Uterus (tissue), 4 donors: Measurements from ENCODE around the gene RCAN2. TPM values are rescaled to one million over a fixed set of nuclear protein-coding genes. Genes with fewer than 3 reads are reported as not detected.

ENCODE experiments used
- DNase-seq, 2 donors: peaks; one replicate each; pipeline ENCODE4 v3.0.0-alpha.2; 2019 to 2020
- H3K27ac ChIP-seq, 2 donors: fragments of 200-600 bp; sonication (generic); 1 replicate in 1 of 2; 2 replicates in 1 of 2; pipeline ENCODE4 v1.5.1; 2016 to 2018
- H3K27me3 ChIP-seq, 2 donors: fragments of 200-600 bp; sonication (generic); one replicate each; pipeline ENCODE4 v1.5.1; 2018 to 2019; ENCODE audit warnings: control low read depth in 1 of 2
- H3K36me3 ChIP-seq, 2 donors: fragments of 200-600 bp; sonication (generic); one replicate each; pipeline ENCODE4 v1.5.1; 2019; ENCODE audit warnings: control low read depth in 1 of 2
- H3K4me1 ChIP-seq, 2 donors: fragments of 200-600 bp; sonication (generic); one replicate each; pipeline ENCODE4 v1.5.1; 2018 to 2019; ENCODE audit warnings: control low read depth in 1 of 2
- H3K4me3 ChIP-seq, 2 donors: fragments of 200-600 bp; sonication (generic); 1 replicate in 1 of 2; 2 replicates in 1 of 2; pipeline ENCODE4 v1.5.1; 2018 to 2019; ENCODE audit warnings: mild to moderate bottlenecking in 1 of 2
- H3K9me3 ChIP-seq, 2 donors: fragments of 200-600 bp; sonication (generic); one replicate each; pipeline ENCODE4 v1.5.1; 2019; ENCODE audit warnings: control low read depth in 1 of 2
- POLR2A ChIP-seq, 2 donors: fragments of 450-650 bp; IDR thresholded peaks; one replicate each; pipeline ENCODE4 v1.6.1; 2016; ENCODE audit warnings: antibody characterized with exemption in 2 of 2, mild to moderate bottlenecking in 1 of 2, moderate library complexity in 1 of 2
- intact Hi-C: fragments of 100-400 bp; cut with DNase I; formaldehyde crosslinking; loops from one replicate; pipeline ENCODE4 v1.15.1; 2023; ENCODE audit warnings: low total_unique reads
- total RNA-seq, 4 donors: library from RNA; depleted of rRNA in 3 of 4; stranded (reverse); fragments of >200 nt in 3 of 4; gene quantifications; one replicate each; pipeline versions ENCODE4 v1.1.0 to v1.2.4, GENCODE V29; 2014 to 2023
- TF ChIP-seq, protein P1 (sequence below), 4 experiments: fragments of 200-600 bp in 2 of 4; fragments of 450-650 bp in 2 of 4; sonication (generic) in 2 of 4; IDR thresholded peaks; one replicate each; pipeline ENCODE4 v1.5.1; 2016 to 2019; ENCODE audit warnings: antibody characterized with exemption in 4 of 4, mild to moderate bottlenecking in 2 of 4, moderate library complexity in 1 of 4
- donor health status: DM: yes; HTN: yes; CAD: no.

The RCAN2 gene
- total RNA-seq, 4 donors from 2014 or later: 3.0 to 36.4 (median 16.3) TPM

DNA sequence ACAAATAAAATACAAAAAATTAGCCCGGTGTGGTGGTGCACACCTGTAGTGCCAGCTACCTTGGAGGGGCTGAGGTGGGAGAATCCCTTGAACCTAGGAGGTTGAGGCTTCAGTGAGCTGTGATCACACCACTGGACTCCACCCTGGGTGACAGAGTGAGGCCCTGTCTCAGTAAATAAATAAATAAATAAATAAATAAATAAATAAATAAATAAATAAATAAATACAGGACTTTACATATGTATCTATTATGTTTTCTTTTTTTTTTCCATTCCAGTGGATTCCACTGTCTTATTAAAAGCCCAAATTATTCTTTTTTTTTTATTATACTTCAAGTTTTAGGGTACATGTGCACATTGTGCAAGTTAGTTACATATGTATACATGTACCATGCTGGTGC is 279.3 kb downstream of the RCAN2 start:
- Histone ChIP-seq H3K27ac (no peak overlapping the region), H3K9me3 (no peaks in the 10 kb centered on the region), H3K4me3 (no peak overlapping the region), H3K36me3 (no peaks in the 10 kb centered on the region), H3K27me3 (no peaks in the 10 kb centered on the region), H3K4me1 (no peaks in the 10 kb centered on the region)
- intact Hi-C loops: no loop called here
- no peak for DNase-seq
- TF ChIP-seq POLR2A (IDR thresholded peaks at IDR 0.05): no peak
- TF ChIP-seq, protein P1, sequence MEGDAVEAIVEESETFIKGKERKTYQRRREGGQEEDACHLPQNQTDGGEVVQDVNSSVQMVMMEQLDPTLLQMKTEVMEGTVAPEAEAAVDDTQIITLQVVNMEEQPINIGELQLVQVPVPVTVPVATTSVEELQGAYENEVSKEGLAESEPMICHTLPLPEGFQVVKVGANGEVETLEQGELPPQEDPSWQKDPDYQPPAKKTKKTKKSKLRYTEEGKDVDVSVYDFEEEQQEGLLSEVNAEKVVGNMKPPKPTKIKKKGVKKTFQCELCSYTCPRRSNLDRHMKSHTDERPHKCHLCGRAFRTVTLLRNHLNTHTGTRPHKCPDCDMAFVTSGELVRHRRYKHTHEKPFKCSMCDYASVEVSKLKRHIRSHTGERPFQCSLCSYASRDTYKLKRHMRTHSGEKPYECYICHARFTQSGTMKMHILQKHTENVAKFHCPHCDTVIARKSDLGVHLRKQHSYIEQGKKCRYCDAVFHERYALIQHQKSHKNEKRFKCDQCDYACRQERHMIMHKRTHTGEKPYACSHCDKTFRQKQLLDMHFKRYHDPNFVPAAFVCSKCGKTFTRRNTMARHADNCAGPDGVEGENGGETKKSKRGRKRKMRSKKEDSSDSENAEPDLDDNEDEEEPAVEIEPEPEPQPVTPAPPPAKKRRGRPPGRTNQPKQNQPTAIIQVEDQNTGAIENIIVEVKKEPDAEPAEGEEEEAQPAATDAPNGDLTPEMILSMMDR (IDR thresholded peaks at IDR 0.05): no peak

DNA sequence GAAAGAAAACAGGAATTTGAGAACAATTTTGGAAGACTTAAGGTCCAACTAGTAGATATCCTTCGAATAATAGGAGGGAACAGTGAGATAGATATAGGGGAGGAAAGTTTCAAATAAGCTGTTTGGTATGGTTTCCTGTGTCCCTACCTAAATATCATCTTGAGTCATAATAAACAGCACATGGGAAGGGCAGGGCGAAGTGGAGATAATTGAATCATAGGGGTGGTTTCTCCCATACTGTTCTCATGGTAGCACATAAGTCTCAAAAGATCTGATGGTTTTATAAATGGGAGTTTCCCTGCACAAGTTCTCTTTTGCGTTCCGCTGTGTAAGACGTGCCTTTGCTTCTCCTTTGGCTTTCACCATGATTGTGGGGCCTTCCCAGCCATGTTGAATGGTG is 281.0 kb downstream of the RCAN2 start:
- Histone ChIP-seq H3K9me3 (no peaks in the 10 kb centered on the region), H3K4me3 (no peak overlapping the region), H3K27ac (no peak overlapping the region), H3K4me1 (no peaks in the 10 kb centered on the region), H3K27me3 (no peaks in the 10 kb centered on the region), H3K36me3 (no peaks in the 10 kb centered on the region)
- no peak for TF ChIP-seq POLR2A (IDR thresholded peaks at IDR 0.05)
- TF ChIP-seq, protein P1 (IDR thresholded peaks at IDR 0.05): no peak
- intact Hi-C loops: no loop called here
- no peak for DNase-seq

DNA sequence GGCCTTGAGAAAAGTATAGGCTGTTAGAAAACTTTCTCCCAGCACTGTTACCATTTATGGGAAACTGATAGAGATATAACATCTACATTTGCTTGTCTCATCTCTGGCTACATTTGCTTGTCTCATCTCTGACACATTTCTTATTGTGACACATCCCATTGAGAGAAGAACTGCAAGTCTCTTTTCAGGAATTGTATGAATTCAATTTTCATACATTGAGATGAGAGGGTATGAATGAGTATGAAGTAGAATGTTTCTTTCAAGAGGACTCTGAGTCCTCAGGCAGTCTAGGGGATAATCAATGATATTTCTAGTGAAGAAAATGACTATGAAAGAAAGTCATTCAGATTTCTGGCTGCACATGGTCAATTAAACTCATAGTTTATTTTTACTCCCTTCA is 282.9 kb downstream of the RCAN2 start:
- H3K27me3 ChIP-seq: no peaks in the 10 kb centered on the region
- no peaks in the 10 kb centered on the region for H3K36me3 ChIP-seq
- intact Hi-C loops: no loop called here
- no peak overlapping the region for H3K27ac ChIP-seq
- DNase-seq: no peak
- no peaks in the 10 kb centered on the region for H3K4me1 ChIP-seq
- H3K9me3 ChIP-seq: no peaks in the 10 kb centered on the region
- no peak overlapping the region for H3K4me3 ChIP-seq
- no peak for TF ChIP-seq POLR2A (IDR thresholded peaks at IDR 0.05)
- TF ChIP-seq, protein P1 (IDR thresholded peaks at IDR 0.05): no peak

DNA sequence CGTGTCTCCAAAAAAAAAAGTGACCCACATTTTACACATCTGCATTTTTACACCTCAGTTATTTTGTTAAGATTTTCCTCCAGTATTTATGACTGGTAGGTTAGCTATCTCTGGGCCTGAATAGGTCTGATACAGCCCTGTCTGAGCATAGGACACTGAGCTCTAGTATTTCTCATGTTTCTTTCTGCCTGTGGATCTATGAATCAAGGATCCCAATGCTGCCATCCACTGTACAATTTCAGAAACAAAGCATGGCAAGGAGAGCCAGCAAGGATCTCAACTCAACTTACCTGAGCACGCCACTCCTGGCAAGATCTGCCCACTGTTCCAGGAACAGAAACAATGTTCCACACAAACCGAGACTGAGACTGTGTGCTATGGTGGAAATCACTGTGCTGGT is 284.1 kb downstream of the RCAN2 start:
- Histone ChIP-seq H3K27ac (no peak overlapping the region), H3K27me3 (no peaks in the 10 kb centered on the region), H3K4me1 (no peaks in the 10 kb centered on the region), H3K36me3 (no peaks in the 10 kb centered on the region), H3K4me3 (no peak overlapping the region), H3K9me3 (no peaks in the 10 kb centered on the region)
- intact Hi-C loops: no loop called here
- DNase-seq: no peak
- TF ChIP-seq, protein P1 (IDR thresholded peaks at IDR 0.05): no peak
- no peak for TF ChIP-seq POLR2A (IDR thresholded peaks at IDR 0.05)

DNA sequence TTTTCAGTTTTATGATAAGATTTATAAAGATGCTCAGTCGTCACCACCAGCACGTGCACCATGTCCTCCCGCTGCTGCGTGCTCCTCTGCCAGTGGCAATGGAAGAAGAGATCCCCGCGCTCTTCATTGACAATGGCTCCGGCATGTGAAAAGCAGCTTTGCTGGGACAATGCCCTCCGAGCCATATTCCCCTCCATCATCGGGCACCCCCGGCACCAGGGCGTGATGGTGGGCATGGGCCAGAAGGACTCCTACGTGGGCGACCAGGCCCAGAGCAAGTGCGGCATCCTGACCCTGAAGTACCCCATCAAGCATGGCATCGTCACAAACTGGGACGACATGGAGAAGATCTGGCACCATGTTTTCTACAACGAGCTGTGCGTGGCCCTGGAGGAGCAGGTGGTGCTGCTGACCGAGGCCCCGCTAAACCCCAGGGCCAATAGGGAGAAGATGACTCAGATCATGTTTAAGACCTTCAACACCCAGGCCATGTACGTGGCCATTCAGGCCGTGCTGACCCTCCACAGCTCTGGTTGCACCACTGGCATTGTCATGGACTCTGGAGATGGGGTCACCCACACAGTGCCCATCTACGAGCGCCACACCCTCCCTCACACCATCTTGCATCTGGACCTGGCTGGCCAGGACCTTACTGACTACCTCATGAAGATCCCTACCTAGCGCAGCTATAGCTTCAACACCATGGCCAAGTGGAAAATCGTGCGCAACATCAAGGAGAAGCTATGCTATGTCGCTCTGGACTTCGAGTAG is 286.2 kb downstream of the RCAN2 start:
- intact Hi-C loops: no loop called here
- Histone ChIP-seq H3K36me3 (no peaks in the 10 kb centered on the region), H3K27me3 (no peaks in the 10 kb centered on the region), H3K27ac (no peak overlapping the region), H3K9me3 (no peaks in the 10 kb centered on the region), H3K4me3 (no peak overlapping the region), H3K4me1 (no peaks in the 10 kb centered on the region)
- DNase-seq: no peak
- TF ChIP-seq POLR2A (IDR thresholded peaks at IDR 0.05): no peak
- TF ChIP-seq, protein P1 (IDR thresholded peaks at IDR 0.05): no peak
